HG03159 (cell line): ENCODE data around the gene ARFGEF3.
"Not testable (repeated sequence)": the region's sequence is repeated elsewhere in the genome, so short reads cannot be mapped to it uniquely, and the experiment has no call there.

ENCODE experiments used
- ATAC-seq: cut with Tn5 transposase; IDR thresholded peaks from one replicate; pipeline ENCODE4 v1.9.1; 2021; ENCODE audit warnings: mild to moderate bottlenecking, moderate library complexity; ENCODE audit not compliant: unreplicated experiment

Gene ARFGEF3

GRCh38 chr6:138267971-138268895, 106.5 kb downstream of the ARFGEF3 start:
- no peak for ATAC-seq

- no peak for ATAC-seq
These were observed 109.7 kb downstream of the ARFGEF3 start for GRCh38 chr6:138271451-138271850.

DNA sequence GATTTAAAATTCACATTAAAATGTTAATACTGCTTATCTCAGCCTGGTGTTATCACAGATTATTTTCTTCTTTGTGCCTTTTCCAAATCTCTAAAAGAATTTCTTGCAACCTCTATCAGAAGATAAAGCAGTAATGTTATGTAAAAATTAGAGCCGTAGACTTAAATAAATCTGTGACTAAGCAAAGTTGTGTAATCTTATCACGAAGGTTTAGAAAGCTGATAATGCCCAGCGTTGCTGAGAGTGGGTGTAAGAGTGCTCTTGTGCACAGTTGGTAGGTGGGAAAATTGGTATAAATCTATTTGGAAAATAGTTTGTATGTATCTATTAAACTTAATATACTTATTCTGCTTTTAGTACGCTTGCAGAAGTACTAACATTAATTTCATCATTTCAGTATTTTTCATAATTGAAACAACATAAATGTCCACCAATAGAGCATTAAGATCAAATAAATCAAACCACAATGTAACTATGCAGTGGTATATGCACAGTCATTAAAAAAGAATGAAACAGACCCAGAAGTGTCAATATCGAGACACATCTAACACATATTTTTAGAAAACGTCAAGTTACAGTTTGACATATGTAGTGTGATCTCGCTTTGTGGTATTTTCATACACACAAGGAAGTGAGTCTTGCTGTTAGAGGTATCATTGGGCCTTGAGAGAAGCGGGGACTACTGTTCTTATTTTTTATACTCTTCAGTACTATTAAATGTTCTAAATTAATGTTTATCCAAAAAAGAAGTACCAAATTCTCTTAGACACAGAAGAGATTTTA, 111.0 kb downstream of the ARFGEF3 start:
- no peak for ATAC-seq

DNA sequence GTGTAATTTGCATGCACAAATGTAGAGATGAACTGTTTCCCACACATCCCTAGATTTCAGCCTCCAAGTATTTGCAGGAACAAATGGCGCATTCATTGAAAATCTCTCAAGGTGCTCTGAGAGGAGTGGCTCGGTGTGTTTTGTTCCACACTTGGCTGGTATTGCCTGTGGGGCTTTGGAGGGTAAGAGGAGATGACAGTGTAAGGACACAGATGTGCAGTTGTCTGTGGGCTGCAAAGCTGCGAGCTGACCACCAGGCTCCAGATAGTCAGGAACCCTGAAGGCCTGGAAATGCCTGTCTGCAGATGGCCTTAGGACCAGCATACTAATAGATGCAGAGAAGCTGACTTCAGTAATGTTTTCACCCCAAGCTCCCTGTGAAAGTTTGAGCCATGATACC, 114.2 kb downstream of the ARFGEF3 start:
- no peak for ATAC-seq

DNA sequence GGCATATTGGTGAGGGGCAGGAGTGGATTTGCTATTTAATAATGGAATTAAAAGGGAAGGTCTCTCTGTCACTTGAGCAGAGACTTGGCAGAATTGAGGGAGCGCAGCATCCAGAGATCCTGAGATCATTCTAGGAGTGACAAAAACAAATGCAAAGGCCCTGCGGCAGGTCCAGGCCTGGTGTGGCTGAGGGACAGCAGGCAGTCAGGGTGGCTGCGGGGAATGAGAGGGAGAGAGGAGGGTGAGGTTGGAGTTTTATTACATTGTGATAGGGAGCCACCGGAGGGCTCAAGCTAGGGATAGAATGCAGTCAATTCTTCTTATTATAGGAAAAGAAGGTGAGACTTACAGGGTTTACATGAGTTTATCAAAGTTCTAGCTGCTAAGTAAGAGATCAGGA, 116.1 kb downstream of the ARFGEF3 start:
- ATAC-seq, result no peak

- ATAC-seq, result no peak
These were observed 116.6 kb downstream of the ARFGEF3 start for GRCh38 chr6:138278326-138278725.

GRCh38 chr6:138285800-138286199, 124.1 kb downstream of the ARFGEF3 start:
- no peak for ATAC-seq

- ATAC-seq, result no peak
These were observed 125.0 kb downstream of the ARFGEF3 start for GRCh38 chr6:138286698-138287097.

GRCh38 chr6:138287144-138287955, 125.6 kb downstream of the ARFGEF3 start:
- ATAC-seq, result peak; percentile 73

DNA sequence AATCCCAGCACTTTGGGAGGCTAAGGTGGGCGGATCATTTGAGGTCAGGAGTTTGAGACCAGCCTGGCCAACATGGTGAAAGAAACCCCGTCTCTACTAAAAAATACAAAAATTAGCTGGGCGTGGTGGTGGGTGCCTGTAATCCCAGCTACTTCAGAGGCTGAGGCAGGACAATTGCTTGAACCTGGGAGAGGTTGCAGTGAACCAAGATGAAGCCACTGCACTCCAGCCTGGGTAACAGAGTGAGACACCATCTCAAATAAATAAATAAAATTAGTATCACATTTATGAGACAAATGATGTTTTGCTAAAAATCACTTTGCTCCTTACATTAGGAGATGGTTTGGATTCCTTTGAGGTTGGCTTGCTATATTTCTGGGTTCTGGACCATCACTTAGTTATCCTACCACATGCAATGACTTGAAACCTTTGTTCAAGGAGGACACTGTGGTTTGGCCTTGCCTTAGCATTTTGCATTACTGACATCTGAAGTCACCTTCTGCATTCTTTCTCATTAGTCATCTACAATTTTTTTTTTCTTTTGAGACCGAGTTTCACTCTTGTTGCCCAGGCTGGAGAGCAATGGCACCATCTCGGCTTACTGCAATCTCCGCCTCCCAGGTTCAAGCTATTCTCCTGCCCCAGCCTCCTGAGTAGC, 126.8 kb downstream of the ARFGEF3 start:
- ATAC-seq, result not testable (repeated sequence)

DNA sequence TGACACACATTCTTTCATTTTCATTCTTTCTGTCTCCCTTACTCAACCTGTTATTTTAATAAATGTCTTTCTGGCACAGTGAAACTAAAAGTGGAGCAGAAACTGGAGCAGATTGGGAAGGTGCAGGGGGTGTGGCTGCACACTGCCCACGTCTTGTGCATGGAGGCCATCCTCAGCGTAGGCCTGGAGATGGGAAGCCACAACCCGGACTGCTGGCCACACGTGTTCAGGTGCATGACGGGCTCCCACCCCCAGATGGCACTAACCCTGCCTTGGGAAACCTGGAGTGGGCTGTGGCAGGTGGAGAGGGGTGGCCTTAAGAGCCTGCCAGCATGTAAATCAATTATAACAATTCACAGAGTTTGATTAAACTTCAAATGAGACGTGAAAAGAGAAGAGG, 128.0 kb downstream of the ARFGEF3 start:
- ATAC-seq, result no peak

DNA sequence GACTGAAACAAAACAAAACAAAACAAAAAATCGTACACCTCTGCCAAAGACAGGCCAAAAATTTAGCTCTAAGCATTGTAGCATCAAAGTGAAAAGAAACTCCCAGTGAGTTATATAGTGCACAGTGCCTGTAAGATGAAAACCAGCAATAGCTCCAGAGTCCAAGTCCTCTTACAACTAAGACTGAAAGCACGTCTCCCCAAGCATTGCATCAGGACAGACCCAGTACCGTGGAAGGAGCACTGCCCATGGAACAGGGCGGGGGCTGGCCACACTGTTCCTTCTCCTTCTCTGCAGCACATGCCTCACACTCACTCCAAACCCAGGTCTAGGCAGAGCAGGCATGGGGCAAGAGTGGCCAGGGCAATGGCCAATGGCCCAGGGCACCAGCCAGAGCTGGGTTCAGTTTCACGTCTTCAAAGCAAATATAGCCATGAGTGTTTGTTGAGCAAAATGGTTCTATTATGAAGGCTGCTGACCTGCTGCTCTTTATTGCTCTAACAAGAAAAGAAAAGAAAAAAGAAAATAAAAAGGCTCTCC, 128.8 kb downstream of the ARFGEF3 start:
- ATAC-seq, result no peak

- ATAC-seq, result no peak
These were observed 129.5 kb downstream of the ARFGEF3 start for GRCh38 chr6:138291036-138291848.

- no peak for ATAC-seq
These were observed 130.1 kb downstream of the ARFGEF3 start for GRCh38 chr6:138291849-138292181.

DNA sequence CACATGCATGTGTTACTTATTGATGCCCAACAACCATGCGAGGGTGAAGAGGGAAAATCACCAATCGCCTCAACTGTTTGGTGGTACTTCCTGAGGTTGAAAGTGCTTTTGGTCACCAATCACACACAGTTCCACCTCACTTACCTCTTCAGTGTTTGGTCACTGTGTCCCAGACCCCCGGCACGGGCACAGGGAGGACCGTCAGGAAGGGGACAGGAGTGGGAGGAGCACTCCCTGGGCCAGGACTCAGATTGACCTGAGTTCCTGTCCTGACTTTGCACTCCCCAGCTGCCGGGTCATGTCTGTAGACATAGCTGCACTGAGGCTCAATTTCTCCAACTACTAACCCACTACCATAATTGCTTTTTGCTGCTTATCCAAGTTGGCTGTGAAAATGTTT, 130.7 kb downstream of the ARFGEF3 start:
- no peak for ATAC-seq

GRCh38 chr6:138293428-138294395, 132.0 kb downstream of the ARFGEF3 start:
- ATAC-seq, result no peak

DNA sequence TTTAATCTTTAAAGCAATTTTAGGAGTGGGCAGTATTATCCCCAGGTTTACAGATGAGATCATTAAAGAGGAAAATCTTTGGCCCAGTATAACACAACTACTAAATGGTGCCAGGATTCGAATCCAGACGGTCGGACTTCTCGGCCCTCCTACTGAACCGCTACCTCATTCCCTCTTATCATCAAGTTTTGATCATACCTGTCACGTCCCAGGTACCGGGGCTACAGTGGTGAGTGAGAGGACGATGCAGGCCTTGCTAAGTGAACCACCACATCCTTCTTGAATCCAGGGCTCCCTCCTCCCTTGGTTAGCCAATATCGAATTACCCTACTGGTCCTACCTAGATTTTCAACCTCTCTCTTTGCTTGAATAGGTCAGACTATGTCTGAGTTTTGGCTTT, 134.6 kb downstream of the ARFGEF3 start:
- no peak for ATAC-seq

DNA sequence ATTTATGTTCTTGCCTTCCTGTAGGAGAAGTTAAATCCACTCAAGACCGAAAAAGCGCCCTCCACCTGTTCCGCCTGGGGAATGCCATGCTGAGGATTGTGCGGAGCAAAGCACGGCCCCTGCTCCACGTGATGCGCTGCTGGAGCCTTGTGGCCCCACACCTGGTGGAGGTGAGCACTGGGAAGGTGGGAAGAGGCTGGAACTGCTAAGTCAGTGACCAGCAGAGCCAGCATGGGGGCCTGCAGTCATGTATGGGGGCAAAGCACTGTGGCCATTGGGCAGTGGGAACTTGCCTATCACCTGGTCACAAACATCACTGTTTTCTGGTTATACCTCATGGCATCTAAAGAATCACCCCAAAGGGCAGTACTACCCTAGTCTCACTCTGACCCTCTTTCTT, 135.0 kb downstream of the ARFGEF3 start:
- no peak for ATAC-seq
